Measurements from ENCODE around the gene FAM163B.
"Not testable (repeated sequence)": the region's sequence is repeated elsewhere in the genome, so short reads cannot be mapped to it uniquely, and the experiment has no call there.

- TF ChIP-seq CTCF (IDR thresholded peaks at IDR 0.05): peak in 2 of 6 experiments; percentile 19 to 40
- TF ChIP-seq POLR2A (IDR thresholded peaks at IDR 0.05): not testable (repeated sequence)
Observed at GRCh38 chr9:133563814-133564213, 45.4 kb downstream of the FAM163B start.

Data from thyroid gland (tissue), 4 donors.